ENCODE measurements around the gene TMPRSS2. TPM values are rescaled to one million over a fixed set of nuclear protein-coding genes. Genes with fewer than 3 reads are reported as not detected.

The TMPRSS2 gene
- total RNA-seq, 1 donor from 2014 or later: 8.2 TPM

GRCh38 chr21:41460578-41461527 is 47.1 kb downstream of the TMPRSS2 start:
- Histone ChIP-seq H3K36me3 (ENCODE audit: control insufficient read depth, insufficient read depth, low read length) (no peaks in the 10 kb centered on the region), H3K4me3 (ENCODE audit: low read depth, low read length) (no peak overlapping the region), H3K27me3 (ENCODE audit: control insufficient read depth, insufficient read depth, low read length) (no peaks in the 10 kb centered on the region)
- DNase-seq (ENCODE audit: low read depth): no peak
- TF ChIP-seq, protein P1, sequence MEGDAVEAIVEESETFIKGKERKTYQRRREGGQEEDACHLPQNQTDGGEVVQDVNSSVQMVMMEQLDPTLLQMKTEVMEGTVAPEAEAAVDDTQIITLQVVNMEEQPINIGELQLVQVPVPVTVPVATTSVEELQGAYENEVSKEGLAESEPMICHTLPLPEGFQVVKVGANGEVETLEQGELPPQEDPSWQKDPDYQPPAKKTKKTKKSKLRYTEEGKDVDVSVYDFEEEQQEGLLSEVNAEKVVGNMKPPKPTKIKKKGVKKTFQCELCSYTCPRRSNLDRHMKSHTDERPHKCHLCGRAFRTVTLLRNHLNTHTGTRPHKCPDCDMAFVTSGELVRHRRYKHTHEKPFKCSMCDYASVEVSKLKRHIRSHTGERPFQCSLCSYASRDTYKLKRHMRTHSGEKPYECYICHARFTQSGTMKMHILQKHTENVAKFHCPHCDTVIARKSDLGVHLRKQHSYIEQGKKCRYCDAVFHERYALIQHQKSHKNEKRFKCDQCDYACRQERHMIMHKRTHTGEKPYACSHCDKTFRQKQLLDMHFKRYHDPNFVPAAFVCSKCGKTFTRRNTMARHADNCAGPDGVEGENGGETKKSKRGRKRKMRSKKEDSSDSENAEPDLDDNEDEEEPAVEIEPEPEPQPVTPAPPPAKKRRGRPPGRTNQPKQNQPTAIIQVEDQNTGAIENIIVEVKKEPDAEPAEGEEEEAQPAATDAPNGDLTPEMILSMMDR (IDR thresholded peaks at IDR 0.05; ENCODE audit: insufficient read depth, low read length, poor library complexity, severe bottlenecking): peak; percentile 91

GRCh38 chr21:41459884-41460534 is 47.9 kb downstream of the TMPRSS2 start:
- Histone ChIP-seq H3K36me3 (ENCODE audit: control insufficient read depth, insufficient read depth, low read length) (no peaks in the 10 kb centered on the region), H3K4me3 (ENCODE audit: low read depth, low read length) (no peak overlapping the region), H3K27me3 (ENCODE audit: control insufficient read depth, insufficient read depth, low read length) (no peaks in the 10 kb centered on the region)
- TF ChIP-seq, protein P1 (IDR thresholded peaks at IDR 0.05; ENCODE audit: insufficient read depth, low read length, poor library complexity, severe bottlenecking): no peak
- no peak for DNase-seq (ENCODE audit: low read depth)

GRCh38 chr21:41458559-41458958 is 49.4 kb downstream of the TMPRSS2 start:
- TF ChIP-seq, protein P1 (IDR thresholded peaks at IDR 0.05; ENCODE audit: insufficient read depth, low read length, poor library complexity, severe bottlenecking): no peak
- Histone ChIP-seq H3K4me3 (ENCODE audit: low read depth, low read length) (no peak overlapping the region), H3K27me3 (ENCODE audit: control insufficient read depth, insufficient read depth, low read length) (no peaks in the 10 kb centered on the region), H3K36me3 (ENCODE audit: control insufficient read depth, insufficient read depth, low read length) (no peaks in the 10 kb centered on the region)
- DNase-seq (ENCODE audit: low read depth): no peak

DNA sequence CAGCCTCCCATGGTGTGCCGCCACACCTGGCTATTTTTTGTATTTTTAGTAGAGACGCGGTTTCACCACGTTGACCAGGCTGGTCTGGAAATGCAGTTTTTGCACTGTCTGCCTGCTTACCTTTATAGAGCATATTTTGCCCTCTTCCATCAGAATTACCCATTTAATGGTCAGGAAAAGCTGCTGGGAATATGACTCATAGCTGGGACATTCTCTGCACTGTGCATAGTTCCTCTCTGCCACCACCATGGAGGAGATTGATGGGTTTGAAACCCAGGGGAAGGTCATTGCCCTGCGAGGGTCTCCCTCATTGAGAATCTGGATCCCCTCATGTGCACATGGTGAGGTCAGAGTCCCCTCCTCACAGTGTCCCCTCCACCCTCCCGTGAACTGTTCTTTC is 49.8 kb downstream of the TMPRSS2 start:
- H3K36me3 ChIP-seq (ENCODE audit: control insufficient read depth, insufficient read depth, low read length): no peaks in the 10 kb centered on the region
- TF ChIP-seq, protein P1 (IDR thresholded peaks at IDR 0.05; ENCODE audit: insufficient read depth, low read length, poor library complexity, severe bottlenecking): no peak
- H3K27me3 ChIP-seq (ENCODE audit: control insufficient read depth, insufficient read depth, low read length): no peaks in the 10 kb centered on the region
- no peak for DNase-seq (ENCODE audit: low read depth)
- H3K4me3 ChIP-seq (ENCODE audit: low read depth, low read length): no peak overlapping the region

DNA sequence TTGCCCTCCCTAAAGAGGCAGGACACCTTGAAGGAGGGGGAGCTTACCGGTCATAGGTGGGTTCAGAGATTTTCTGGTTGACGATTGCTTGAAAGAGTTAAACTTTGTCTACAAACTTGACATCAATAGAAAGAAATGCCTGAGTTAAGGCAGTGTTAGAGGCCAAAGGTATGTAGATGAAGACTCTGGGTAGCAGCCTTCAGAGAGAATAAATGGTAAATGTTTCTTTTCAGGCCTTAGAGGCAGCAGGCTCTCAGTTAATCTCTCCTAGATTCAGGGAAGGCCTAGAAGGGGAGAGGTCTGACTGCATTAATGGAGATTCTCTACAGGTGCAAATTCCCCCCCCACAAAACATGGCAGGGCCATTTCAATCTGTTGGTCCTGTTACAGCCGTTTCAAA is 54.2 kb downstream of the TMPRSS2 start:
- no peak overlapping the region for H3K4me3 ChIP-seq (ENCODE audit: low read depth, low read length)
- H3K36me3 ChIP-seq (ENCODE audit: control insufficient read depth, insufficient read depth, low read length): no peaks in the 10 kb centered on the region
- no peaks in the 10 kb centered on the region for H3K27me3 ChIP-seq (ENCODE audit: control insufficient read depth, insufficient read depth, low read length)
- TF ChIP-seq, protein P1 (IDR thresholded peaks at IDR 0.05; ENCODE audit: insufficient read depth, low read length, poor library complexity, severe bottlenecking): no peak
- no peak for DNase-seq (ENCODE audit: low read depth)
